Keratinocyte (primary cell): ENCODE results near the gene PCA3. TPM values are rescaled to one million over a fixed set of nuclear protein-coding genes. Genes with fewer than 3 reads are reported as not detected.

Experiments
- DNase-seq: peaks from one replicate; pipeline ENCODE4 v3.0.0-alpha.2; 2011; ENCODE audit warnings: low read depth, missing footprints, low spot score
- FAIRE-seq: peaks from 2 replicates; lab custom pipeline; 2011; peaks lifted over from hg19 to GRCh38; lab: Jason Lieb, UNC
- H2AFZ ChIP-seq: 2 replicates; pipeline ENCODE4 v1.6.0; 2012; ENCODE audit warnings: low read length, control low read depth, inconsistent platforms; ENCODE audit not compliant: control insufficient read depth
- H3K27ac ChIP-seq: 2 replicates; pipeline ENCODE4 v1.5.1; 2011; ENCODE audit warnings: low read length; ENCODE audit not compliant: control insufficient read depth, insufficient read depth
- H3K27me3 ChIP-seq: 3 replicates; pipeline ENCODE4 v1.6.0; 2011; ENCODE audit warnings: low read length; ENCODE audit not compliant: control insufficient read depth, insufficient read depth; ENCODE audit errors: extremely low read depth
- H3K36me3 ChIP-seq, 2 experiments: 2 replicates in 1 of 2; 3 replicates in 1 of 2; pipeline ENCODE4 v1.5.1; 2011; ENCODE audit warnings: low read length in 2 of 2, mild to moderate bottlenecking in 1 of 2; ENCODE audit not compliant: control insufficient read depth in 2 of 2, insufficient read depth in 2 of 2; ENCODE audit errors: extremely low read depth in 1 of 2
- H3K4me1 ChIP-seq: 3 replicates; pipeline ENCODE4 v1.5.1; 2011; ENCODE audit warnings: low read length; ENCODE audit not compliant: control insufficient read depth, insufficient read depth; ENCODE audit errors: extremely low read depth
- H3K4me2 ChIP-seq: 3 replicates; pipeline ENCODE4 v1.6.0; 2011; ENCODE audit warnings: low read depth, low read length; ENCODE audit not compliant: control insufficient read depth, insufficient read depth; ENCODE audit errors: extremely low read depth
- H3K4me3 ChIP-seq, 3 experiments: fragments of 200-600 bp in 1 of 3; sonication (generic) in 1 of 3; 2 replicates in 2 of 3; 3 replicates in 1 of 3; pipeline ENCODE4 v1.5.1; 2011 to 2016; ENCODE audit warnings: low read length in 3 of 3, mild to moderate bottlenecking in 3 of 3, control low read depth in 2 of 3, inconsistent platforms in 1 of 3, low read depth in 1 of 3, mixed read lengths in 1 of 3, mixed run types in 1 of 3, moderate library complexity in 1 of 3; ENCODE audit not compliant: control insufficient read depth in 2 of 3, insufficient read depth in 2 of 3; ENCODE audit errors: extremely low read depth in 1 of 3
- H3K79me2 ChIP-seq: 2 replicates; pipeline ENCODE4 v1.6.0; 2012; ENCODE audit warnings: low read length; ENCODE audit not compliant: control insufficient read depth, insufficient read depth
- H3K9ac ChIP-seq: 3 replicates; pipeline ENCODE4 v1.6.0; 2011; ENCODE audit warnings: low read length; ENCODE audit not compliant: control insufficient read depth, insufficient read depth; ENCODE audit errors: extremely low read depth
- H3K9me1 ChIP-seq: 3 replicates; pipeline ENCODE4 v1.6.0; 2011; ENCODE audit warnings: low read length; ENCODE audit not compliant: control insufficient read depth, insufficient read depth; ENCODE audit errors: extremely low read depth
- H3K9me3 ChIP-seq: 2 replicates; pipeline ENCODE4 v1.5.1; 2012; ENCODE audit warnings: low read depth, low read length; ENCODE audit not compliant: control insufficient read depth
- H4K20me1 ChIP-seq: 3 replicates; pipeline ENCODE4 v1.6.0; 2011; ENCODE audit warnings: low read length; ENCODE audit not compliant: control insufficient read depth, insufficient read depth; ENCODE audit errors: extremely low read depth
- CTCF ChIP-seq, 3 experiments: IDR thresholded peaks in 1 of 3; conservative IDR thresholded peaks in 1 of 3; optimal IDR thresholded peaks in 1 of 3; 2 replicates in 2 of 3; 3 replicates in 1 of 3; pipeline versions ENCODE3 to v1.5.1; 2011; ENCODE audit warnings: low read length in 3 of 3, mild to moderate bottlenecking in 3 of 3, moderate library complexity in 2 of 3, control low read depth in 1 of 3, inconsistent platforms in 1 of 3; ENCODE audit not compliant: insufficient read depth in 2 of 3; ENCODE audit errors: extremely low read depth in 1 of 3
- EZH2 ChIP-seq: IDR thresholded peaks from one replicate; pipeline ENCODE4 v1.6.1; 2012; ENCODE audit warnings: inconsistent platforms, mild to moderate bottlenecking, low read length, moderate library complexity
- dilution Hi-C: fragments of 300-500 bp; cut with MboI; formaldehyde crosslinking; loops from one replicate; pipeline ENCODE4 v1.7.0; 2020; ENCODE audit warnings: low sequenced_read_pairs; ENCODE audit not compliant: extremely low pct_ligation_motif_present
- polyA plus RNA-seq, 5 experiments: library from polyadenylated mRNA; depleted of rRNA in 3 of 5; stranded (reverse) in 3 of 5; stranded (forward) in 1 of 5; unstranded in 1 of 5; fragments of >200 nt; gene quantifications; 1 replicate in 1 of 5; 2 replicates in 3 of 5; 3 replicates in 1 of 5; pipeline versions ENCODE4 v1.2.1 to v1.2.3, GENCODE V29; 2011 to 2012; ENCODE audit warnings: missing spikeins in 2 of 5, low read depth in 1 of 5, low replicate concordance in 1 of 5

The PCA3 gene
- polyA plus RNA-seq, 1 donor (not counting 4 experiments of a cell fraction or from before 2014, with no cell fraction given), result not detected

DNA sequence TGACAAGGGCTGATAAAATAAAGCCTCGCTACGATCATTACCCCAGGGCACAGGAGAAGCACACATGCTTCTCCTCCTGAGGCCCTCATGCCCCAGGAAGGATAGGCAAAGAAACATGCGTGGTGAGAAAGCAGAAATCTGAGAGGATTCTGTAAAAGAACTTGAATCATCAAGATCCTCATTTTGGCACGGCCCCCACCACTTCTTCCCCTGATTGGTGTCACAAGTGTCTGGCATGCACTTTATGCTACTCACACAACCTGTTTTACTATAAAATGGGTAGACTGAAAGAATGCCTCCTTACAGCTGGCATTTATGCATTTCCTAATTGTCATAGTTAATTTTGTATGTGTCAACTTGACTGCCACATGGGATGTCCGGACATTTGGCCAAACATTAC, 32.1 kb downstream of the PCA3 start:
- dilution Hi-C loops, result no loop called here
- no peak overlapping the region for H3K9ac ChIP-seq

GRCh38 chr9:76798527-76798926, 34.3 kb downstream of the PCA3 start:
- no peak overlapping the region for H3K9ac ChIP-seq
- dilution Hi-C loops, result no loop called here
- no peak for FAIRE-seq

More for the DNA sequence above, 32.1 kb downstream of the PCA3 start:
- no peaks in the 10 kb centered on the region for H4K20me1 ChIP-seq
- no peak for DNase-seq
- H2AFZ ChIP-seq, result no peak overlapping the region
- no peak overlapping the region for H3K4me3 ChIP-seq
- FAIRE-seq, result no peak
- no peaks in the 10 kb centered on the region for H3K4me1 ChIP-seq
- H3K27me3 ChIP-seq, result no peaks in the 10 kb centered on the region
- H3K36me3 ChIP-seq, result no peaks in the 10 kb centered on the region
- TF ChIP-seq CTCF (optimal IDR thresholded peaks at IDR 0.05 in 1 of 3, IDR thresholded peaks at IDR 0.05 in 1 of 3, conservative IDR thresholded peaks at IDR 0.05 in 1 of 3; ENCODE audit: extremely low read depth in 1 of 3, insufficient read depth in 2 of 3, low read length in 3 of 3), result no peak
- H3K79me2 ChIP-seq, result no peaks in the 10 kb centered on the region
- H3K4me2 ChIP-seq, result no peak overlapping the region
- H3K9me1 ChIP-seq, result no peaks in the 10 kb centered on the region
- no peaks in the 10 kb centered on the region for H3K9me3 ChIP-seq
- no peak overlapping the region for H3K27ac ChIP-seq

More at GRCh38 chr9:76798527-76798926, 34.3 kb downstream of the PCA3 start:
- no peak overlapping the region for H3K4me3 ChIP-seq
- no peak overlapping the region for H3K27ac ChIP-seq
- no peaks in the 10 kb centered on the region for H3K4me1 ChIP-seq
- H2AFZ ChIP-seq, result no peak overlapping the region
- TF ChIP-seq CTCF (optimal IDR thresholded peaks at IDR 0.05 in 1 of 3, IDR thresholded peaks at IDR 0.05 in 1 of 3, conservative IDR thresholded peaks at IDR 0.05 in 1 of 3; ENCODE audit: extremely low read depth in 1 of 3, insufficient read depth in 2 of 3, low read length in 3 of 3) (no peak), EZH2 (no peak)
- no peak overlapping the region for H3K4me2 ChIP-seq
- no peaks in the 10 kb centered on the region for H3K9me3 ChIP-seq
- DNase-seq, result no peak
- no peaks in the 10 kb centered on the region for H3K36me3 ChIP-seq
- no peaks in the 10 kb centered on the region for H3K9me1 ChIP-seq
- H4K20me1 ChIP-seq, result no peaks in the 10 kb centered on the region
- no peaks in the 10 kb centered on the region for H3K79me2 ChIP-seq
- no peaks in the 10 kb centered on the region for H3K27me3 ChIP-seq
